Measurements from ENCODE around the gene EIF4G3. TPM values are rescaled to one million over a fixed set of nuclear protein-coding genes. Genes with fewer than 3 reads are reported as not detected.

Gene EIF4G3
- total RNA-seq, 4 donors from 2014 or later, result 24.4 to 57.0 (median 27.9) TPM

DNA sequence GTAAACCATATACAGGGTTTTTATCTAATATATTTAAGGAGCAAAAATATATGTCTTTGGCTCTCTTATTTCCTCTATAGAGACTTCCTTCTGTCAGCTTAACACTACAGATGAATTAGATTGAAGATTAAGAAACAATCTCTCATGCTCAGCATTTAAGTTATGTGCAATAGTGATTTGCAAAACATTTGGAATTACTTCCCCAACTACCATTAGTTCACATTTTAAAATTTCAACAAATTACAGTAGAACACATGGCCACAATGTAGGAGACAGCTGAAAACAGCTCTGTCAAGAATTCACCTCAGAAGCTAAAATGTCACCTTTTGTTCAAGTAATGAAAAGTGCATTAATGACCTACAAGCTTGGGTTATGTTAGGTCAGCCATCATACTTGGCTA, 177.9 kb downstream of the EIF4G3 start:
- no peak for DNase-seq (ENCODE audit: low spot score in 2 of 2)
- TF ChIP-seq, protein P1, sequence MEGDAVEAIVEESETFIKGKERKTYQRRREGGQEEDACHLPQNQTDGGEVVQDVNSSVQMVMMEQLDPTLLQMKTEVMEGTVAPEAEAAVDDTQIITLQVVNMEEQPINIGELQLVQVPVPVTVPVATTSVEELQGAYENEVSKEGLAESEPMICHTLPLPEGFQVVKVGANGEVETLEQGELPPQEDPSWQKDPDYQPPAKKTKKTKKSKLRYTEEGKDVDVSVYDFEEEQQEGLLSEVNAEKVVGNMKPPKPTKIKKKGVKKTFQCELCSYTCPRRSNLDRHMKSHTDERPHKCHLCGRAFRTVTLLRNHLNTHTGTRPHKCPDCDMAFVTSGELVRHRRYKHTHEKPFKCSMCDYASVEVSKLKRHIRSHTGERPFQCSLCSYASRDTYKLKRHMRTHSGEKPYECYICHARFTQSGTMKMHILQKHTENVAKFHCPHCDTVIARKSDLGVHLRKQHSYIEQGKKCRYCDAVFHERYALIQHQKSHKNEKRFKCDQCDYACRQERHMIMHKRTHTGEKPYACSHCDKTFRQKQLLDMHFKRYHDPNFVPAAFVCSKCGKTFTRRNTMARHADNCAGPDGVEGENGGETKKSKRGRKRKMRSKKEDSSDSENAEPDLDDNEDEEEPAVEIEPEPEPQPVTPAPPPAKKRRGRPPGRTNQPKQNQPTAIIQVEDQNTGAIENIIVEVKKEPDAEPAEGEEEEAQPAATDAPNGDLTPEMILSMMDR (IDR thresholded peaks at IDR 0.05), result no peak
- no peak for TF ChIP-seq POLR2A (IDR thresholded peaks at IDR 0.05)
- intact Hi-C loops (cut with DNase I; ENCODE audit: low total_unique reads), result no loop called here
- H3K4me3 ChIP-seq (ENCODE audit: low read depth, poor library complexity, severe bottlenecking), result no peak overlapping the region

DNA sequence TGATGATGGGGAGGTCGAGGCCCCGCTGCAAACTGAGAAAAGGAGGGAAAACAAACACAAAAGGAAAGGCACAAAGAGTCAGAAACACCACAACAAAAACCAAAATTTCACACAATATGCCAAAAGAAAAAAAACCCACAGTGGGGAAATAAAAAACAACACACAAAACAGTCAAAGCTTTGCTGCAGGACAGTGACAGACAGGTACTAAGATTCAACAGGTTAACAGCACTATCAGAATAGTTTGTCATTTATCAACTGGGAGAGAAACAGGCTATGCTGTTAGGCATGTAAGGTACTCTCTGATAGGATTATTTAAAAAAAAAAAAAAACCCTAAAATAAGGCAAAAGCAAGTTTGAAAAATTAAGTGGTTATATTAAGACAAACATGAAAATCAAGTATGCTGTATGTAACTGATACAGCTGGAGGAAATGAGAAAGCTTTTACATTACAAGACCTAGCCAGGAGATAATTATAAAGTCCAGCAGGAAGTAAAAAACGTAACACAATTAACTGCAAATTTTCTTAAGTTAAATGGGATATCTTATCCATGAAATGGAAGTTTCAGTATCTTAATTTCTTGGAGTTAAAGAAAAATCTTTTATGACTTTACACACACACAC, 179.0 kb downstream of the EIF4G3 start:
- TF ChIP-seq, protein P1 (IDR thresholded peaks at IDR 0.05), result no peak
- TF ChIP-seq POLR2A (IDR thresholded peaks at IDR 0.05), result no peak
- DNase-seq (ENCODE audit: low spot score in 2 of 2), result no peak
- no peak overlapping the region for H3K4me3 ChIP-seq (ENCODE audit: low read depth, poor library complexity, severe bottlenecking)
- intact Hi-C loops (cut with DNase I; ENCODE audit: low total_unique reads), result no loop called here
- WGBS, 2 donors, result 87 to 88% methylated on average over 3 of the region's 3 CpGs

DNA sequence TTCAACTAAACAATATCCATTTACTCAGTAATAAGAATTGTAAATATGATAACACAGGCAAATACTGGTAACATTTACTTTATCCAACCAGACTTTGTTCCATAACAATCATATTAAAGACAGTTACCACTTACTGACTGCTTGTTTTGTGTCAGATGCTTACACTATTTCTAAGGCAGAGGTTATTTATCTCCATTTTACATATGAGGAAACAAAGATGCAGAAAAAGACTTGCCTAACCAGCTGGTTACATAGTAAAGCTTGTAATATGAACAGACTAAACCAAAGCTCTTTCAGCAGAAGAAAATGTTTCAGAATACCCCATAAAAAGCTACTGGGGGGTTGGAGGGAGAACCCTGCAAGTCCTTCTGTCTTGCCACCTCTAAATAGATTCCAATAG, 180.1 kb downstream of the EIF4G3 start:
- no peak overlapping the region for H3K4me3 ChIP-seq (ENCODE audit: low read depth, poor library complexity, severe bottlenecking)
- TF ChIP-seq, protein P1 (IDR thresholded peaks at IDR 0.05), result no peak
- no peak for TF ChIP-seq POLR2A (IDR thresholded peaks at IDR 0.05)
- intact Hi-C loops (cut with DNase I; ENCODE audit: low total_unique reads), result no loop called here
- no peak for DNase-seq (ENCODE audit: low spot score in 2 of 2)

DNA sequence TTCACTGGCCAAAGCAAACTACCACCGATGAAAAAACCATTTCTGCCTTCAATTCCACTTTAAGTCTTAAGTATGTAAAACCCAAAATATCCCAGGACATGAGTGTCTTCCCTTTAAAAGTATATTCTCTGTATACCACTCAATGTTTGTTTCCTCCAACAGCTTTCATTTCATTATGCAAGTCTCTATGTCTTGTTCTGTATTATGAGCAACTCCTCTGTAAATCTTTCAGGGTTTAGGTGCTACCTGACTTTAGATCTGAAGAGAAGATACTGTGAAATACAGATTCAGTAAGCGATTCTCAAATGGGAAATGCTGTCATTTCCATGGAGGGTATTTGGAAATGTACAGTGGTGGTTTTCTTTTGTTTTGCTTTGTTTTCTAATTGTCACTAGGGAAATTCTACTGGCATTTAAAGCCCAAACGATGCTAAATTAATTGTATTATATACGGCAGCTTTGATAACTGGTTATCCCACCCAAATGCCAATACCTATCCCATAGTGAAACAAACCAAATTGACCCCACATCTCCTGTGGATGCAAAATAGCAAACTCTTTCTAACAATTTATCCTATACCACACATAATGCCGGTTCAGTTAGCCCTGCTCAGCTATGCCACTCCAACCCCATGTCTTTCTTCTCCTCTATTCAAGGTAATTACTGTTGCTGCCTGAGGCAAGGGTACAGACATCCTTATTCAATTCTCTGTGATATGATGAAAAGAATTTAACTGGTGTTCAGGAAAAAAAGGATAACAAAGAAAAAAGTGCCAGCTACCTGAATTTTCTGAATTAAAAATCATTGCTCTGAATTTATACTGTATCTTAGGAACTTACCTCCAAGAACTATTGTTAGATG, 182.8 kb downstream of the EIF4G3 start:
- H3K4me3 ChIP-seq (ENCODE audit: low read depth, poor library complexity, severe bottlenecking), result no peak overlapping the region
- TF ChIP-seq POLR2A (IDR thresholded peaks at IDR 0.05), result no peak
- TF ChIP-seq, protein P1 (IDR thresholded peaks at IDR 0.05), result no peak
- no peak for DNase-seq (ENCODE audit: low spot score in 2 of 2)
- intact Hi-C loops (cut with DNase I; ENCODE audit: low total_unique reads), result no loop called here
- 81 to 83% methylated on average over 5 of the region's 5 CpGs for WGBS, 2 donors

DNA sequence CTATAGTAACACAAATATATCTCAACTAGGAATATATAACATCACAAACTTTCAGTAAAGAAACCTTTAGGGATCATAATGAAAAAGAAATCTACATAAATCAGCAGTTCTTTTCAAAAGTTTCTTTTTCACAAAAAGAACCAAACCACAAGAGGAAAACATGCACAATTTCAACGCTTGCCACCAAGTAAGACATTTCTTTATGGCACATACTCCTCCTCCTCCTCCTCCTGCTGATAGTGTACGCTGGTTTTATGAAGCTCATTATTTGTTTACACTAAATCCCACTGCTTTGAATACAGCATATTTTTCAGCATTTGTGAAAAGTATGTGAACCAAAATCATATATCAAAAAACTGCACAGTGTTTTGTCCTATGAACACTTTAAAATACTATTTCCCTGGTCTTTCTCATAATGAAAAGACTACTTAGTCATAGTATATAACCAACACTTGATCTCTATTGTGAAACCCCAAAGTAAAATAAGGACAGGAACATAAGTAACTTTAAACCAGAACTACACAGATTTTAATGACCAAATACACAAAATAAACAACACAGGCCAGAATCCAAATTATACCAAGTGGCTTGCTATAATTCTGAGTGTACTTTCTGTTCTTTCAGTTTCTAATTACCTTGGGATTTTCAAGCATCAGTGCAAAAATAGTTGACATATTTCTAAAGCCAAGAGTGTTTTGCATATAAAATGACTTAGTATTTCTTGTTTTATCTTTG, 184.2 kb downstream of the EIF4G3 start:
- intact Hi-C loops (cut with DNase I; ENCODE audit: low total_unique reads), result no loop called here

More for the DNA sequence above, 184.2 kb downstream of the EIF4G3 start:
- WGBS, 2 donors, result 73 to 78% methylated on average over 2 of the region's 2 CpGs
- DNase-seq (ENCODE audit: low spot score in 2 of 2), result no peak
- H3K4me3 ChIP-seq (ENCODE audit: low read depth, poor library complexity, severe bottlenecking), result no peak overlapping the region
- TF ChIP-seq POLR2A (IDR thresholded peaks at IDR 0.05), result no peak
- TF ChIP-seq, protein P1 (IDR thresholded peaks at IDR 0.05), result no peak

Data from lower leg skin (tissue), 4 donors.